HepG2 (cell line): ENCODE results near the gene SUN5. TPM values are rescaled to one million over a fixed set of nuclear protein-coding genes. Genes with fewer than 3 reads are reported as not detected.

Experiments
- HNRNPLL ChIP-seq: fragments of 200-400 bp; formaldehyde crosslinking; IDR thresholded peaks from 2 replicates; pipeline ENCODE4 v1.6.1; 2017; ENCODE audit warnings: mild to moderate bottlenecking, low read depth, low read length; ENCODE audit not compliant: poor library complexity, severe bottlenecking
- HOXA5 ChIP-seq: sonication (generic); formaldehyde crosslinking; IDR thresholded peaks from 2 replicates; pipeline ENCODE4 v1.4.0; 2020; ENCODE audit warnings: missing genetic modification reagents
- MXI1 ChIP-seq: IDR thresholded peaks from 3 replicates; pipeline ENCODE4 v1.6.1; 2012; ENCODE audit warnings: low read depth, low read length, inconsistent platforms, borderline replicate concordance
- MYC ChIP-seq: sonication (generic); formaldehyde crosslinking; IDR thresholded peaks from 2 replicates; pipeline ENCODE4 v1.9.0; 2021; ENCODE audit warnings: missing genetic modification reagents, borderline replicate concordance
- MYPOP ChIP-seq: sonication (generic); formaldehyde crosslinking; IDR thresholded peaks from 2 replicates; pipeline ENCODE4 v1.8.1; 2023; ENCODE audit warnings: mild to moderate bottlenecking, moderate library complexity, missing genetic modification reagents
- RBAK ChIP-seq: sonication (generic); formaldehyde crosslinking; IDR thresholded peaks from 2 replicates; pipeline ENCODE4 v1.5.1; 2020; ENCODE audit warnings: mild to moderate bottlenecking, missing genetic modification reagents
- ZBTB37 ChIP-seq: sonication (generic); formaldehyde crosslinking; IDR thresholded peaks from 2 replicates; pipeline ENCODE4 v1.4.0; 2020; ENCODE audit warnings: mild to moderate bottlenecking, missing genetic modification reagents
- ZBTB38 ChIP-seq: sonication (generic); formaldehyde crosslinking; IDR thresholded peaks from 2 replicates; pipeline ENCODE4 v1.5.1; 2020; ENCODE audit warnings: mild to moderate bottlenecking, missing genetic modification reagents
- ZMAT3 ChIP-seq: sonication (generic); formaldehyde crosslinking; conservative IDR thresholded peaks from 2 replicates; pipeline ENCODE4 v1.7.0; 2021; ENCODE audit warnings: missing genetic modification reagents
- ZNF251 ChIP-seq: sonication (generic); formaldehyde crosslinking; IDR thresholded peaks from 2 replicates; pipeline ENCODE4 v1.9.0; 2021; ENCODE audit warnings: mild to moderate bottlenecking, missing genetic modification reagents
- ZNF292 ChIP-seq: sonication (generic); formaldehyde crosslinking; IDR thresholded peaks from 2 replicates; pipeline ENCODE4 v1.8.1; 2022; ENCODE audit warnings: mild to moderate bottlenecking, low read depth, missing genetic modification reagents, borderline replicate concordance
- ZNF354B ChIP-seq: sonication (generic); formaldehyde crosslinking; IDR thresholded peaks from 2 replicates; pipeline ENCODE4 v1.8.0; 2022; ENCODE audit warnings: mild to moderate bottlenecking, missing genetic modification reagents
- ZNF605 ChIP-seq: sonication (generic); formaldehyde crosslinking; IDR thresholded peaks from 2 replicates; pipeline ENCODE4 v1.8.0; 2022; ENCODE audit warnings: mild to moderate bottlenecking, missing genetic modification reagents
- ZNF772 ChIP-seq: sonication (generic); formaldehyde crosslinking; IDR thresholded peaks from 2 replicates; pipeline ENCODE4 v1.5.0; 2020; ENCODE audit warnings: mild to moderate bottlenecking, missing genetic modification reagents
- ZNF800 ChIP-seq: sonication (generic); formaldehyde crosslinking; IDR thresholded peaks from 2 replicates; pipeline ENCODE4 v1.4.0; 2020; ENCODE audit warnings: missing genetic modification reagents
- ZSCAN31 ChIP-seq: sonication (generic); formaldehyde crosslinking; IDR thresholded peaks from 2 replicates; pipeline ENCODE4 v1.5.0; 2020; ENCODE audit warnings: low read depth, mild to moderate bottlenecking, missing genetic modification reagents
- polyA plus RNA-seq, 8 experiments: library from polyadenylated mRNA; depleted of rRNA in 3 of 8; stranded (reverse) in 7 of 8; unstranded in 1 of 8; fragments of >200 nt; fragmentation: Illumina TruSeq in 4 of 8; extraction: Trizol in 4 of 8; gene quantifications; 2 replicates each; pipeline versions ENCODE4 v1.2.1 to v1.2.3, GENCODE V29; 2011 to 2016; ENCODE audit warnings: low read depth in 4 of 8, missing spikeins in 1 of 8, mixed read lengths in 1 of 8; ENCODE audit not compliant: insufficient read depth in 1 of 8
- total RNA-seq, 5 experiments: library from RNA; depleted of rRNA; stranded (reverse); fragments of >200 nt; fragmentation: Illumina TruSeq; extraction: Trizol; gene quantifications; 2 replicates each; pipeline ENCODE4 v1.2.3, GENCODE V29; 2016; ENCODE audit warnings: low read depth in 1 of 5
- TF ChIP-seq, protein P1 (sequence below): sonication (generic); formaldehyde crosslinking; IDR thresholded peaks from 2 replicates; pipeline ENCODE4 v1.8.1; 2022; ENCODE audit warnings: mild to moderate bottlenecking, missing genetic modification reagents
- TF ChIP-seq, protein P2 (sequence below): sonication (generic); formaldehyde crosslinking; IDR thresholded peaks from 2 replicates; pipeline ENCODE4 v1.5.0; 2020; ENCODE audit warnings: missing genetic modification reagents
- TF ChIP-seq, protein P3 (sequence below): sonication (generic); formaldehyde crosslinking; IDR thresholded peaks from 2 replicates; pipeline ENCODE4 v1.4.0; 2020; ENCODE audit warnings: missing genetic modification reagents

SUN5 gene
- total and polyA plus RNA-seq, 2 of the 13 experiments (the other 11 are each of a cell fraction or from before 2014, with no cell fraction given) = not detected

DNA sequence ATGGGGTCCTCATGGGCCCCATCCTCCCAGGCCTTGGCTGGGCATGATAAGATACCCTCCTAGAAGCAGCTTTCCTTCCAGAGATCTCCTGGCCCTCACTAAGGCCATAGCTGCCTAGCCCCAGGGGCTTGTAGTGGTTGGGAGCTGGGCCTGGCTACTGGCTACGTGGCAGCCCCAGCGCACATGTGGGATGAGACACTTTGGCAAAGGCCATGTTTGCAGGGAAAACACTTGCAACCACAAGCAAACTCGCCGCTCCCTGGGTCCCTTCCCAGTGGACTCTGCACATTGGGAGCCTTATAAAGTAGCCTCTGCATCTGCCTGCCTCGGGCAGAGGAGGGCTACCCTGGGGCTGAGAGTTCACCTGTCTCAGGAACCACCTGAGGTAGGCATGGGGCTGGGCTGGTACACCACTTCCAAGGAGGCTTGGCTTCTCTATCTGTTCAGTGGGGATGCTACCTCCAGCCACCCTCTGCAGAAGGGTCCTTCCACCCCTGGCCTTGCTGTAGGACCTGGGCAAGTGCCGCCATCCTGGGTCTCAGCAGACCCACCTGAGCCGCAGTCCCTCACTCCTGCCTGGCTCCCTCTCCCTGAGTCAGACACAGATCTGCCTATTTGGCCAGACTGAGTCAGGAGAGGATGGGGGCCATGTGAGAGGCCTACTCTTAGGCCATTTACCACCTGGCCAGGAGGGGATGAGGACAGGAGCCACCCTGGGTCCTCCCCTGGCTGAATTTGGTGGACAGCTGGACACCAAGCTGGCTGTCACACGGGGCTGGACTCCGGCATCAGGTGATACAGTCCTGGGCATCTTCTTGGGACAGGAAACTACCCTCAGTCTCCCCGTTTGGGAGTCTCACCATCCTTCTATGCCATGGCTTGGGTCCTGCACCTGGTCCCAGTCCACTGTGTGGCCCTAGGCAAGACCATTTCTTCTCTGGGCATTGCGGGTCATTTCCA, 3.4 kb upstream of the SUN5 start, which contains the start of gene BPIFB2 (continued):
- TF ChIP-seq HOXA5 (CRISPR knock-in tag) (no peak; the same call in 1 of the 2 replicates), MXI1 (peak; percentile 76; the same call in 2 of the 3 replicates), ZNF251 (CRISPR knock-in tag) (peak; percentile 91), ZNF772 (CRISPR knock-in tag) (peak; percentile 96), ZBTB38 (CRISPR knock-in tag) (no peak; the same call in none of the 2 replicates), HNRNPLL (no peak), MYC (CRISPR knock-in tag) (peak; percentile 99), ZMAT3 (CRISPR knock-in tag) (peak; percentile 46; the same call in 1 of the 2 replicates), ZBTB37 (CRISPR knock-in tag) (peak; percentile 100), MYPOP (no peak; the same call in 1 of the 2 replicates), RBAK (CRISPR knock-in tag) (peak; percentile 40; the same call in 1 of the 2 replicates), ZNF800 (CRISPR knock-in tag) (peak; percentile 80; the same call in 1 of the 2 replicates), ZSCAN31 (CRISPR knock-in tag) (peak; percentile 99), ZNF292 (CRISPR knock-in tag) (peak; percentile 91), ZNF354B (0 out of 2 replicates have a peak, but pooled peaks have one; percentile 38), ZNF605 (CRISPR knock-in tag) (peak; percentile 93)
- TF ChIP-seq, protein P1, sequence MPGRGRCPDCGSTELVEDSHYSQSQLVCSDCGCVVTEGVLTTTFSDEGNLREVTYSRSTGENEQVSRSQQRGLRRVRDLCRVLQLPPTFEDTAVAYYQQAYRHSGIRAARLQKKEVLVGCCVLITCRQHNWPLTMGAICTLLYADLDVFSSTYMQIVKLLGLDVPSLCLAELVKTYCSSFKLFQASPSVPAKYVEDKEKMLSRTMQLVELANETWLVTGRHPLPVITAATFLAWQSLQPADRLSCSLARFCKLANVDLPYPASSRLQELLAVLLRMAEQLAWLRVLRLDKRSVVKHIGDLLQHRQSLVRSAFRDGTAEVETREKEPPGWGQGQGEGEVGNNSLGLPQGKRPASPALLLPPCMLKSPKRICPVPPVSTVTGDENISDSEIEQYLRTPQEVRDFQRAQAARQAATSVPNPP (CRISPR knock-in tag) = peak; percentile 68; the same call in 1 of the 2 replicates
- TF ChIP-seq, protein P2, sequence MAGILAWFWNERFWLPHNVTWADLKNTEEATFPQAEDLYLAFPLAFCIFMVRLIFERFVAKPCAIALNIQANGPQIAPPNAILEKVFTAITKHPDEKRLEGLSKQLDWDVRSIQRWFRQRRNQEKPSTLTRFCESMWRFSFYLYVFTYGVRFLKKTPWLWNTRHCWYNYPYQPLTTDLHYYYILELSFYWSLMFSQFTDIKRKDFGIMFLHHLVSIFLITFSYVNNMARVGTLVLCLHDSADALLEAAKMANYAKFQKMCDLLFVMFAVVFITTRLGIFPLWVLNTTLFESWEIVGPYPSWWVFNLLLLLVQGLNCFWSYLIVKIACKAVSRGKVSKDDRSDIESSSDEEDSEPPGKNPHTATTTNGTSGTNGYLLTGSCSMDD (CRISPR knock-in tag) = 0 out of 2 replicates have a peak, but pooled peaks have one; percentile 3
- TF ChIP-seq, protein P3, sequence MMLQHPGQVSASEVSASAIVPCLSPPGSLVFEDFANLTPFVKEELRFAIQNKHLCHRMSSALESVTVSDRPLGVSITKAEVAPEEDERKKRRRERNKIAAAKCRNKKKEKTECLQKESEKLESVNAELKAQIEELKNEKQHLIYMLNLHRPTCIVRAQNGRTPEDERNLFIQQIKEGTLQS (CRISPR knock-in tag) = peak; percentile 56; the same call in 1 of the 2 replicates
